GM19324 (cell line): Measurements from ENCODE around the gene FGR.

Source experiments
- ATAC-seq: cut with Tn5 transposase; IDR thresholded peaks from one replicate; pipeline ENCODE4 v1.9.1; 2021; ENCODE audit warnings: mild to moderate bottlenecking, moderate library complexity; ENCODE audit not compliant: unreplicated experiment, low FRiP score

Gene FGR

DNA sequence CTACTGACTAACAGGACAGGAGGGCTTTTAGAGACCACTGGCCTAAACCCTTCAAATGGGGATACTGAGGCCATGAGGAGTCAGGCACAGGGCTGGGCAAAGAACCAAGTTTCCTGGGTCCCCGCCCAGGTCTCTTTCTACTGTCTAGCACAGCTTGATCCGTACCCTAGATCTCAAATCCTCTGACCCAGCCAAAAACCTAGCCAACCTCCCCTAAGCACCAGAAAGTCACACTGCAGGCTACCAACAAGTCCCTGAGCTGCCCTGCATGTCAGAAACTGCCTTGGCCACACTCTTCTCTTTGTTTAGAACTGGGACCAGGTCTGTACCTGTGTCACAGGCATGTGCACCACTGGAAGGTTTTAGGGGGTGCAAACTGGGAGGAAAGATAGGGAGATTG lies 64.6 kb downstream of the FGR start:
- ATAC-seq: no peak

DNA sequence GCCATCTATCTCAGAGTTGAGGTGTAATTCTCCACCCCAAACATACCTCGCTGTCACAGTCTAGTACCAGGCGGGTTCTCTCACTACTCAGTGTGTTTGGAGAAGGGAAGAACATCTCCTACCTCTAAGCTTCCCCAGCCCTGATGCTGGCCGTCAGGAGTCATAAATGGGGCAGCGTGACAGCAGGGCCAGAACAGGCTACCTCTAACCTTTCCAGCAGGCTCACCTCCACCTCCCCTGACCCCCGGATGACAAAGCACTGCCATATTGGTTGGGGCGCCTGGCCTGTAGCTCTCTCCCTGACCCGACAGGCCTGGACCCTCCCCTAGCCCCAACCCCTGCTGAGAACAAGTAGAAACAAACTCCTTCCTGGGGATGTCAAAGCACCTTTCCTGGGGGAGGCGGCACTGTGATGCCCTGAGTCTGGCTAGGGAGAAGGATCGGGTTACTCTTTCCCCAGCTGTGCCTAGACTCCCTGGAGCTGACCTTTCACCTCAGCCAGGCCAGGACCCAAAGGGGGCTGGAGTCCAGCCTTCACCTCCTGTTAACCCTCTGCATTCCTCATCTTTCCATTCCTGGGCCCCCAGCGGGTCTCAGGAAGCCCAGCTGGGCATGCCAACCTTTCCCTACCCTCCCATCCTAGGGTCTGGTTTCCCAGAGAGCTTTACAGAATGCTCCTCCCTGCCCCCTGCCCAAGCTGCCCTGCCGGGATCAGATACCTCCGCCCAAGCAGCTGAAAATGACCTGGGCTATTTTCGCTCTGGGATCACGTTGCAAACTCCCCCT lies 65.3 kb downstream of the FGR start:
- no peak for ATAC-seq

DNA sequence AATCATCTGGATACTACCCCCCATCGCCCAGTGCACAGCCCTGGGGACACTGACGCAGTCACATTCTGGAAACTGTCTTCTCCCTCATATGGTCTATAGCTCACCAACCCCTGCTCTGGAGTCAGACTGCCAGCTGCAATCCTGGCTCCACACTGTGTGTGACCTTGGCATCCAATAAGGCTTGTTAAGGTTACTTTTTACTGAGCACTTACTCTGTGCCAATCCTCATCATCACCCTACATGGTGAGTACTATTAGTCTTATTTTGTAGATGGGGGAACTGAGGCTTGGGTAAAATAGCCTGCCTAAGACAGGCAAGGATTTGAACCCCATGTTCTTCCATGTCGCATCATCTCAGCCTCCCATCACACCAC lies 65.9 kb downstream of the FGR start:
- ATAC-seq: no peak

DNA sequence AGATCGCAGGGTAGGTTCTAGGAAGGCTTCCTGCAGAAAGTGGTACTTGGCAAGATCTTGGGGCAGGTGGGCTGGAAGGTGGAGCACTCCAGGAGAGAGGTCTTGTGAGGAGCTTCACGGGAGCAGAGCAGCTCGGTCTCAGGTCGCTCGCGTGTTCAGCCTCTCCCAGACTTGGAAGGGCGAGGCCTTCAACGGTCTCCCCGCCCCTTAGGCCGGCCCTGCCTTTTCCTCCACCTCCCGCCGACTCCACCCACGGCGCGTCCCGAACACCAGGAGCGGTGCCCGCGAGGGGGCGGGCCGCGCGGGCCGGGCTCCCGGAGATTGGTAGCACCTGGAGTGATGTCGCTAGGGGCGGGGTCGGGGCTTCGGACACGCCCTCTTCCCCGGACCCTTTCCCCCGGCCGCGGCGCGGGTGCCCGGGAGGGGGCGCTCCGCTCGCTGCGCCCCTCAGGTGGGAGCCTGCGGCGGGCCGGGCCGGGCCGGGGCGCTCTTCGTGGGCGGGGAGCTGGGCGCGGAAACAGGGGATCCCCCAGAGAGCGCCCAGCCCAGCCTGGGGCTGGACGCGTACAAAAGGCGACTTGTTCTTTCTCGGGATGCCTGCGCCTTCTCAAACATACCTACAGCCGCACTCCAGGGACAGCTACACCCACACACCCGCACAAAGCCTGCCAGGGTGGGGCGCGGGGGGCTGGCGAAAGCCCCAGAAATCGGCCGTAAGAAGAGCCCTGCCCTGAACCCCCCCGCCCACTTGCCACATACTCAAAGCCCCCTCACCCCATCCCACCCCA lies 66.5 kb downstream of the FGR start:
- peak; percentile 79 for ATAC-seq

DNA sequence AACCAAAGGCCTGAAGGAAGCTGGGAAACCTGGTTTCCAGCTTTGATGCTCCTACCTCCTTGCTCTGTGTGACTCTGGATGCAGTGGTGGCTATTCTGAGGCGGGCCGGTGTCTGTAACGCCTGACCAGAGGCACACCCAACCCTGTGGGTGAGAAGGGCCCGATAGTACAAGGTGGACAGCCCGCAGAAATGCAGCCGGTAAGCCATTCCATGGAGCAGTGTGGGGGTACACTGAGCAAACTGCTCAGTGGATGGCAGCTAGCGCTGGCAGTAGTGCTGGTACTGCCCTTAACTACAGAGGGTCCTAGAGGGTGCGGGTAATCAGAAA lies 67.0 kb downstream of the FGR start:
- no peak for ATAC-seq

DNA sequence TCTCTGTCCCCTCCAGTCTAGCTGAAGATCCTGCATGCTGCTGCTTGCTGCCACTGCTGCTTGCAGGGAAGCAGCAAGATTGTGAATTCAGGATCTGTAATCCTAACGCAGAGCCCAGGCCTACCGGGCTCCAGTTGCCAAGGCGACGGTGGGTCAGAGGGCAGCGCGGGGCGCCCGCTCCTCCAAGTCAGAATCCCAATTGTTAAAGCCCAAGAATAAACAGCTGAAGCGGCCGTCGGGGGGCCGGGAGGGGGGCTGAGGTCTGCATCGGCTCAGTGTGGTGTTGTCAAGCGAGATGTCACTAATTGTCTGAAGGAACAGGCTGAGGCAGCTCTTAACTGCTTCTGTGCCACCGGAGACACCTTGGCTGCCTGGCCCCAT lies 67.8 kb downstream of the FGR start:
- no peak for ATAC-seq

DNA sequence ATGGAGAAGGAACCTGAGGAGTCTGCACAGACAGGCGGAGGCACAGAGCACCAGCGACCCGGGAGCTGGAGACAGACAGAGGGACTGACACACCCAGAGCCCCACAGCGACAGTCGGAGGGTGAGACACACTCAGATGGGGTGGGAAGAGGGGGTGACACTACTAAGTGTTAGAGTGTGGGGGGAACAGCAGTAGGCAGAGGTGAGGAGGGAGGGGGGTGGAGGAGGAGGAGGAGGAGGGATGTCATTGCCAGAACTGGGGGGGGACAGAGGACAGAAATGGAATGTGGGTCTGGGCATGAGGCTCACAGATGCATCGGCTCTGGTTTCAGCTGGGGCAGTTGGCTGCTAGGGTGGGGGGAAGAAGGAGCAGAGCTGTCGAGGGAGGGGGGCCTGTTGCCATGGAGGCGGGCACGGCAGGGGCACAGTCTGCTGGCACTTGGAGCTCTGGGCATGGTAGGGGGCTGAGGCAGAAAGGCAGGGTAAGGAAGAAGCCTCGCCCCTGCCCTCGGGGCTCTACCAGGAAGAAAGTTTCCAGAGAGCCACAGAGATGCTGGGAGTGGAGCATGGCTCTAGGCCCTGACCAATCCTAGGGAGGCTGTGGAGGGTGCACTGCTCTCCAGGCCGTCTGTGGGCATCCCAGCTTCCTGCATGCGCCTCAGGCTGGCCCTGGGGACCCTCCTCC lies 68.4 kb downstream of the FGR start:
- no peak for ATAC-seq

DNA sequence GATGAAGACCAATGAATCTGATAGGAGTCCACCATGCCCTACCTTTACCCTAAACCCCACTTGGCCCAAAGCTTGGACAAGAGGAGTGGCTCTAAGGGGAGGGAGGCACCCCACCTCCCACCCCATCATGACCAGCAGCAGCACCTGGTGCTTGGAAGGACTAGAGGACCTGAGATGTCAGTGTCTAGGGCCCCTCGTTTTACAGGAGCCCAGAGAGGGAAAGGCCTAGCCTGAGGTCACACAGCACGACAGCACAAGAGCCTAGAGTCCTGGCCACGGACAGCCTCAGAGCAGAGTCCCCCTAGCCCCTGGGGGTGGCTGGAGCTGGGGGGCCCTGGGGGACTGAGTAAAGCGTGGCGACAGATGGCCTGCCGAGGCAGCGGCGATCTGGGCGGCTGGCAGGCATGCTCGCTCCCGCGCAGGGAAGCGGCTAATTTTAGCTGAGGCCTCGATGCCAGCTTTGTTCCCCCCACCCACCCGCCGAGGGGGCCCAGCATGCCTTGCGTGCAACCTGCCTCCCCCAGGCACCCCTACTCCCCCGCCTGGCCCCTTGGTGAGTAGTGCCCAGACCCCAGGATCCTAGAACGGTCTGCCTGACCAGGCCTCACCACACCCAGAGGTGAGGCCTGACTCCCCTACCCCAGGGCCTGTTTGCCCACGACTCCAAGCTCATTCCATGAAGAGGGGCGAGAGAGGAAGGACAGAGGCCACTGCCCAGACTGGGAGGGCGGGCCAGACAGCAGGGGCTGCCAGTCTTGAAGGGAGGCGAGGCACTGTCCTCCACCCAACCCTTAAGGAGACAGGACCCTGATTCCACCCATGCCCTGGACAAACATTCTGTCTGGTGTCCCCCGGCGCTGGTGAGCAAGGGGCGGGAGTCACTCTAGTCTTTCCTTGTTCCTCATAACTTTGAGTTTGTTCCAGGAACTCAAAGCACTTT lies 70.0 kb downstream of the FGR start:
- no peak for ATAC-seq

DNA sequence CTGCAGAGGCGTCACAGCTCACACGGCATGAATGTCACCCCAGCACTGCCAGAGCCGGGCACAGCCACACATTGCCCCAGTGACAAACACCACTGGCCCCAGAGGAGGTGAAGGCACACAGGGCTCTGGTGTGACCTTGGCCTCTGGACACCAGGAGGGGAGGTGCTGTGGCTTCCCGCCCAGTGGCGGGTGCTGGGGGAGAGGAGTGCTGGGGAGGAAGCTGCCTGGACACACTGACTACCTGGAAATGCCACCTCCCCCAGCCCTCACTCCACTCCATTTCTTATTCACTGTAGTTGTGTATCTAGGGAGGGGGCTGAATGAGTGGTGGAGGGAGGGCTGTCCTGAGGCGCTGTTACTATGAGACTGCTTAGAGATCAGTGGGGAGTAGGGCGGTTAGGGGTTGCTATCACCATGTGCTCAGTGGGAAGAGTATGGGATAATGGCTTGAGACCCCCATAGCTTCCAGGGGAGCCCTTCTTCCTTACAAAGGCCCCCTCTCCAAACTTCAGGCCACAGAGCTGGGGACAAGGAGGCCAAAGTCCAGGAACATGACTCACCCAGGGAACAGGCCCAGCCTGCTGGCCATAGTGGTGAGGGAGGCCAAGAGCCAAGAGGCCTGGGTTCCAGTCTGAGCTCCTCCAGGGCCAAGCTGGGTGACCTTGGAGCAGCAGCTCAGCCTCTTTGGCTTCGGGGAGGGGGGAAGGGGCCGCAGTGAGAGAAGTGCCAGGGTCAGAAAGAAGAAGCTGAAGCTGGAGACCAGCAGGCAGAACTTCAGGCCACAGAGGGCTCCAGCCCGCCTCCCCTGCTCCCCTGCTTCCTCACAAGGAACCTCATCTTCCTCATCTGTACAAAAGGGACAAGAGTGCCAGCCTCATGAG lies 71.2 kb downstream of the FGR start:
- no peak for ATAC-seq

DNA sequence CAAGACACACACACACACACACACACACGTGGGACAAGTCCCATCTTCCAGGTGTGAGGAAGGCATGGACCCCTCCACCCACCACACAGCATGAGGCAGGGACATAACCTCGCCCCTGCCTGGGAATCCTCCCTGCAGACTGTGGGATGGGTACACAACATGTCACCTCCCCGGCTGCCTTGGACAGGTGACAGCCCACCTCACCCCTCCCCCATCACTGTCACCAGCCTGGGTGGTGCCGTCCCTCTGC lies 71.7 kb downstream of the FGR start:
- ATAC-seq: no peak

DNA sequence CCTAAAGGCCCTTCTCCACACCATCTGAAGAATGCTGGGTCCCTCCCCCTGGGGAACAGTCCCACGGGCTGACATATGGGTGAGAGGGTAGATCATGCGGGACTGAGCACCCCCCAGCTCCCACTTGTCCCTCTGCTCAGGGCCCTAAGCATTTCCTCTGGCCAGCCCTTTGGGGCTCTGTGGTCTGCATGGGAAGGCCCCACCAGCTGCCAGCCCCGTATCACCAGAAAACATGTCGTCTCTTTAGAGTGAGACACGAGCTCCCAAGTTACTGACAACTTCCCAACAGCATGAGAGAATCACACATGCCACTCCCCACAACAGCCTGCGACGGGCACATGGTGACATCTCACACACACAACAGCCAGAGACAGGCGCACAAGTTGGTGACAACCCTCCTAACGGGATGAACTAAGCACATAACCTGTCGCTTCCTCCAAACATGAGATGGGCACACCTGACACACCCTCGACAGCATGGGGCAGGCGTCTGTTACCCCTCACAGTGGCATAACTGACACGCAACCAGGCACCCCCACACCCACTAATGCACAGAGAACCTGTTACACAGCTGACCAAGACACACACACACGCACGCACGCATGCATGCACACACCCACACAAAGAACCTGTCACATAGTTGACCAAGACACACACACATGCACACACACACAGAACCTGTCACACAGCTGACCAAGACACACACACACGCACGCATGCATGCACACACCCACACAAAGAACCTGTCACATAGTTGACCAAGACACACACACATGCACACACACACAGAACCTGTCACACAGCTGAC lies 72.2 kb downstream of the FGR start:
- no peak for ATAC-seq
